ENCODE results near the gene TTYH3. TPM values are rescaled to one million over a fixed set of nuclear protein-coding genes. Genes with fewer than 3 reads are reported as not detected.
A peak's percentile ranks its signal among the peaks of the same experiment; 100 is the strongest.

TTYH3 gene
- total and polyA plus RNA-seq, 9 of the 15 experiments (the other 6 are each of a cell fraction or from before 2014, with no cell fraction given): 0.01 to 5.5 (median 1.1) TPM

GRCh38 chr7:2680792-2681490 lies 49.2 kb downstream of the TTYH3 start (continued):
- TF ChIP-seq TCF3 (CRISPR knock-in tag; IDR thresholded peaks at IDR 0.05) (no peak), HOXB6 (CRISPR knock-in tag; IDR thresholded peaks at IDR 0.05; ENCODE audit: borderline replicate concordance) (no peak), GTF2B (IDR thresholded peaks at IDR 0.05; ENCODE audit: extremely low read depth, insufficient read length) (no peak), ZNF830 (CRISPR knock-in tag; IDR thresholded peaks at IDR 0.05) (no peak), ZKSCAN8 (CRISPR knock-in tag; IDR thresholded peaks at IDR 0.05) (peak; percentile 98), BCLAF1 (IDR thresholded peaks at IDR 0.05; ENCODE audit: borderline replicate concordance in 1 of 2, control insufficient read depth in 1 of 2, low read depth in 2 of 2, low read length in 1 of 2) (no peak), FOXP1 (CRISPR knock-in tag; IDR thresholded peaks at IDR 0.05) (no peak), SP1 (CRISPR knock-in tag; IDR thresholded peaks at IDR 0.05) (no peak), NFXL1 (CRISPR knock-in tag; IDR thresholded peaks at IDR 0.05) (no peak), AFF1 (IDR thresholded peaks at IDR 0.05; ENCODE audit: low read depth in 1 of 2, partially characterized antibody in 2 of 2) (no peak), NFATC3 (IDR thresholded peaks at IDR 0.05) (no peak), LCOR (CRISPR knock-in tag; IDR thresholded peaks at IDR 0.05) (no peak), BACH1 (tag; IDR thresholded peaks at IDR 0.05) (no peak), ZNF586 (CRISPR knock-in tag; conservative IDR thresholded peaks at IDR 0.05) (no peak), NEUROD1 (IDR thresholded peaks at IDR 0.05; ENCODE audit: borderline replicate concordance, low read depth, low read length, partially characterized antibody) (no peak), BRCA1 (IDR thresholded peaks at IDR 0.05) (no peak), BRCA1 (CRISPR knock-in tag; IDR thresholded peaks at IDR 0.05) (no peak), KLF10 (CRISPR knock-in tag; IDR thresholded peaks at IDR 0.05) (no peak), DEAF1 (CRISPR knock-in tag; IDR thresholded peaks at IDR 0.05) (0 out of 2 replicates have a peak, but pooled peaks have one; percentile 10)
